SK-N-MC (cell line): Measurements from ENCODE around the gene TPD52L1.

Experiments used
- DNase-seq: peaks from one replicate; pipeline ENCODE4 v3.0.0-alpha.2; 2011; ENCODE audit warnings: low read depth, low spot score
- H3K27ac ChIP-seq: fragments of 200-600 bp; sonication (generic); 2 replicates; pipeline ENCODE4 v1.5.1; 2016; ENCODE audit warnings: mixed run types
- H3K36me3 ChIP-seq: fragments of 200-600 bp; sonication (generic); 2 replicates; pipeline ENCODE4 v1.6.1; 2017; ENCODE audit warnings: antibody characterized with exemption, low read length, mixed read lengths; ENCODE audit not compliant: insufficient read depth
- H3K4me3 ChIP-seq: fragments of 200-600 bp; sonication (generic); 2 replicates; pipeline ENCODE4 v1.5.1; 2016
- H3K9ac ChIP-seq: fragments of 200-600 bp; sonication (generic); 2 replicates; pipeline ENCODE4 v1.8.0; 2017; ENCODE audit warnings: mixed run types, mixed read lengths; ENCODE audit not compliant: insufficient read length
- H3K9me3 ChIP-seq: fragments of 200-600 bp; sonication (generic); 2 replicates; pipeline ENCODE4 v1.6.1; 2017; ENCODE audit warnings: low read depth, mild to moderate bottlenecking, antibody characterized with exemption, low read length, moderate library complexity, mixed read lengths
- EZH2 ChIP-seq: fragments of 200-600 bp; sonication (generic); IDR thresholded peaks from one replicate; pipeline ENCODE4 v1.6.1; 2017; ENCODE audit warnings: antibody characterized with exemption
- FOXP2 ChIP-seq: optimal IDR thresholded peaks from 2 replicates; pipeline ENCODE3; 2011; ENCODE audit warnings: mild to moderate bottlenecking, moderate library complexity; ENCODE audit not compliant: insufficient read depth; ENCODE audit errors: extremely low read length, control extremely low read depth
- POLR2AphosphoS5 ChIP-seq: IDR thresholded peaks from 2 replicates; pipeline ENCODE4 v1.6.1; 2012; ENCODE audit warnings: mild to moderate bottlenecking, low read depth, low read length, borderline replicate concordance

Gene TPD52L1

GRCh38 chr6:125269328-125269985 lies 115.9 kb downstream of the TPD52L1 start:
- no peak for DNase-seq
- no peak for TF ChIP-seq EZH2
- TF ChIP-seq FOXP2: no peak
- no peak for TF ChIP-seq POLR2AphosphoS5

DNA sequence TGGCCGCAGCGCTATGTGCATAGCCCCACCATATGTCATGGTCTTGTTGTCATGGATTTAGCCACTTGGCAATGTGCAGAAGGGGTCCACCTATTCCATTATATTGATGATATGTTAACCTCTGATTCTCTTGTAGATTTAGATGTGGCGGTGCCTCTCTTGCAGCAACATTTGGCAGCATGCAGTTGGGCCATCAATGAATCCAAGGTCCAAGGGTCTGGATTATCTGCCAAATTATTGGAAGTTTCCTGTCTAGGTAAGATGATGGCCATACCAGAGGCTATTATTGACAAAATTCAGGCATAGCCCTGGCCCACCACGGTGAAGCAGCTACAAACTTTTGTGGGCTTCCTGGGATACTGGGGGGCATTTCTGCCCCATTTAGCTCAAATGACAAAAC lies 116.8 kb downstream of the TPD52L1 start:
- H3K27ac ChIP-seq: no peak overlapping the region
- TF ChIP-seq FOXP2 (no peak), POLR2AphosphoS5 (no peak; the same call in 1 of the 2 replicates), EZH2 (no peak)
- DNase-seq: no peak
- H3K4me3 ChIP-seq: no peak overlapping the region
- H3K36me3 ChIP-seq: peaks cover 32% of the 10 kb centered on the region
- no peak overlapping the region for H3K9ac ChIP-seq
- no peaks in the 10 kb centered on the region for H3K9me3 ChIP-seq

More at GRCh38 chr6:125269328-125269985, 115.9 kb downstream of the TPD52L1 start:
- no peaks in the 10 kb centered on the region for H3K9me3 ChIP-seq
- H3K9ac ChIP-seq: no peak overlapping the region
- H3K36me3 ChIP-seq: peaks cover 23% of the 10 kb centered on the region; the same call in 1 of the 2 replicates
- no peak overlapping the region for H3K4me3 ChIP-seq
- H3K27ac ChIP-seq: no peak overlapping the region

- H3K9ac ChIP-seq: no peak overlapping the region
- TF ChIP-seq FOXP2 (no peak), POLR2AphosphoS5 (no peak), EZH2 (no peak)
- no peak overlapping the region for H3K27ac ChIP-seq
- DNase-seq: no peak
- H3K9me3 ChIP-seq: no peaks in the 10 kb centered on the region
- peaks cover 40% of the 10 kb centered on the region for H3K36me3 ChIP-seq
- H3K4me3 ChIP-seq: no peak overlapping the region
Measured at GRCh38 chr6:125271486-125272159, 118.0 kb downstream of the TPD52L1 start.

DNA sequence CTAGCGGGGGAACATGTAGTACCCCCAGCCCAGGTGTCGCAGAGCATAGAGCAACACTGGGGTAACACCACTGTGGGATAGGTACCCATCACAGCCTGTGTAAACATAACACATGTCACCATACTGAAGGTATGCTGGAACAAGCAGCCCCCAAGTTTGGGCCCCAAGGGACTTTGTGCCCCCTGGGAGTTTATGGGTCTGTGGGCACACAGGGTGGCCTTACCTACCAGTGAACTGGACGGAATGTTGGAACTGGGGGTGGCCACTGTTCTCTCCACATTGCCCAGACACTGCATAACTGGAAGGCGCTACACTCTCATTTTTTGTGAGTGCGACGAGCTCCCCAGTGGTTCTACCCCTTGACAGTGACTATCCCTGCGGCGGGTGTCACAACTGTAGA lies 119.7 kb downstream of the TPD52L1 start:
- DNase-seq: no peak
- Histone ChIP-seq H3K36me3 (peaks cover 56% of the 10 kb centered on the region), H3K9ac (no peak overlapping the region), H3K27ac (no peak overlapping the region), H3K9me3 (no peaks in the 10 kb centered on the region), H3K4me3 (no peak overlapping the region)
- no peak for TF ChIP-seq FOXP2
- TF ChIP-seq EZH2: no peak
- TF ChIP-seq POLR2AphosphoS5: no peak

- H3K27ac ChIP-seq: no peak overlapping the region
- DNase-seq: no peak
Measured at GRCh38 chr6:125273965-125274364, 120.4 kb downstream of the TPD52L1 start.

DNA sequence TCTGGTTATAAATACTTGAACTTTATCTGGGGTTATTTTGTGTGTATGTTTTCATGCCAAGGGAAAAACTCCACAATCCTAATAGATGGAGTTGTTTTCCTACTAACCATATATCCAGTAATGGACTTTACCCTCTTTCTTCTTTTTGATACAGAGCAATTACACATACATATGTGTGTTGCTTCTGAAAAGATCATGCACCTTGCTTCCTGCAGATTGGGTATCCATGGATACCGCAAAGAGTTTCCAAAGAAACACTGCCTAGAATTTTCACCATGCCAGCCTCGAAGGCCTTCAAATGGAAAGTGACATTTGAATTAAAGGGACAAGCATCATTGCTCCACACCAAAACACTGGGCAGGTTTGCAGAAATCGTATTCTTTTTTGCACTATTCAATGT lies 121.4 kb downstream of the TPD52L1 start:
- Histone ChIP-seq H3K9ac (no peak overlapping the region), H3K9me3 (no peaks in the 10 kb centered on the region), H3K36me3 (peaks cover 68% of the 10 kb centered on the region), H3K4me3 (no peak overlapping the region), H3K27ac (no peak overlapping the region)
- no peak for DNase-seq
- TF ChIP-seq FOXP2 (no peak), POLR2AphosphoS5 (no peak), EZH2 (no peak)

More at GRCh38 chr6:125273965-125274364, 120.4 kb downstream of the TPD52L1 start:
- peaks cover 62% of the 10 kb centered on the region for H3K36me3 ChIP-seq
- H3K9ac ChIP-seq: no peak overlapping the region
- no peak for TF ChIP-seq FOXP2
- TF ChIP-seq EZH2: no peak
- no peak overlapping the region for H3K4me3 ChIP-seq
- H3K9me3 ChIP-seq: no peaks in the 10 kb centered on the region

GRCh38 chr6:125275779-125276178 lies 122.2 kb downstream of the TPD52L1 start:
- TF ChIP-seq FOXP2 (no peak), EZH2 (no peak), POLR2AphosphoS5 (no peak)
- H3K27ac ChIP-seq: no peak overlapping the region
- H3K9me3 ChIP-seq: no peaks in the 10 kb centered on the region
- H3K36me3 ChIP-seq: peaks cover 77% of the 10 kb centered on the region
- no peak for DNase-seq
- H3K4me3 ChIP-seq: no peak overlapping the region
- no peak overlapping the region for H3K9ac ChIP-seq

DNA sequence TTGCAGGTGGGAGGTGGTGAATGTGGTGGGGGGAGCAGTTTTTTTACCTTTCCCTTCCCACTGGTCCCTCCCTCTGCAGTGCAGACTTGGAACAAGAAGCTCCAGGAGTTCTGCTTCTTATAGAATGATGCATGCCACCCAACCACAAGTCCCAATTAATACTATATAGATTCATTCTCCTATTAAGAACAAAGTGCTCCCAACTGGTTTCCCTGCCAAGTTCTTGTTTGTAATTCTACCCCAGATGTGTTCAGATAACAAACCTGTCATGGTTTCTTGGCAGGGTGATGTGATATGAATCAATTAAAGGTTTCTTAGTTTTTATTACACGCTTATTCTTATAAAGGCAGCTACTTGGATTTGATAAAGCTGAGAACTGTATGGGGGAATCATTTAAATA lies 124.3 kb downstream of the TPD52L1 start:
- DNase-seq: no peak

More for the DNA sequence above, 124.3 kb downstream of the TPD52L1 start:
- Histone ChIP-seq H3K9me3 (no peaks in the 10 kb centered on the region), H3K27ac (no peak overlapping the region), H3K36me3 (peaks cover 88% of the 10 kb centered on the region), H3K4me3 (no peak overlapping the region), H3K9ac (no peak overlapping the region)
- TF ChIP-seq EZH2: no peak
- TF ChIP-seq FOXP2: no peak
- TF ChIP-seq POLR2AphosphoS5: no peak
